HG02973 (cell line): ENCODE data around the gene KLHL40.

Experiments
- ATAC-seq: cut with Tn5 transposase; IDR thresholded peaks from one replicate; pipeline ENCODE4 v1.9.1; 2021; ENCODE audit warnings: moderate library complexity; ENCODE audit not compliant: unreplicated experiment

KLHL40 gene

GRCh38 chr3:42702066-42702951 is 17.0 kb downstream of the KLHL40 start, which contains the start of gene HHATL:
Gene HHATL (minus strand): TSS chr3:42702798. CDS start chr3:42700826, 1,972 bp downstream.
- ATAC-seq, result no peak

- ATAC-seq, result no peak
Measured at GRCh38 chr3:42702982-42703694, 17.8 kb downstream of the KLHL40 start.

- ATAC-seq, result no peak
Measured at GRCh38 chr3:42703695-42704025, 18.3 kb downstream of the KLHL40 start.

GRCh38 chr3:42704136-42704841 is 19.0 kb downstream of the KLHL40 start:
- no peak for ATAC-seq

- no peak for ATAC-seq
Measured at GRCh38 chr3:42705058-42705767, 19.9 kb downstream of the KLHL40 start.

- no peak for ATAC-seq
Measured at GRCh38 chr3:42705962-42706585, 20.7 kb downstream of the KLHL40 start.

- ATAC-seq, result no peak
Measured at GRCh38 chr3:42706721-42707619, 21.6 kb downstream of the KLHL40 start.

GRCh38 chr3:42707620-42708355 is 22.5 kb downstream of the KLHL40 start:
- no peak for ATAC-seq

- no peak for ATAC-seq
Measured at GRCh38 chr3:42708611-42709151, 23.3 kb downstream of the KLHL40 start.

- no peak for ATAC-seq
Measured at GRCh38 chr3:42709621-42710020, 24.3 kb downstream of the KLHL40 start.

- no peak for ATAC-seq
Measured at GRCh38 chr3:42710323-42711021, 25.1 kb downstream of the KLHL40 start.

- no peak for ATAC-seq
Measured at GRCh38 chr3:42711491-42712343, 26.4 kb downstream of the KLHL40 start.

- no peak for ATAC-seq
Measured at GRCh38 chr3:42712344-42712648, 27.0 kb downstream of the KLHL40 start.

- no peak for ATAC-seq
Measured at GRCh38 chr3:42712688-42713372, 27.5 kb downstream of the KLHL40 start.

- ATAC-seq, result no peak
Measured at GRCh38 chr3:42713747-42714146, 28.4 kb downstream of the KLHL40 start.

GRCh38 chr3:42714171-42714852 is 29.0 kb downstream of the KLHL40 start:
- no peak for ATAC-seq
